ENCODE data around the gene FOXP1.
A peak's percentile ranks its signal among the peaks of the same experiment; 100 is the strongest.

Gene FOXP1

GRCh38 chr3:71318458-71318827, 265.1 kb downstream of the FOXP1 start:
- DNase-seq, result no peak

- peak; percentile 7 for DNase-seq
Observed at GRCh38 chr3:71317749-71318457, 265.6 kb downstream of the FOXP1 start.

GRCh38 chr3:71317140-71317539, 266.4 kb downstream of the FOXP1 start:
- DNase-seq, result no peak

GRCh38 chr3:71316066-71316777, 267.3 kb downstream of the FOXP1 start:
- no peak for DNase-seq

GRCh38 chr3:71315431-71315830, 268.1 kb downstream of the FOXP1 start:
- DNase-seq, result no peak

GRCh38 chr3:71313844-71314243, 269.7 kb downstream of the FOXP1 start:
- no peak for DNase-seq

GRCh38 chr3:71312461-71312860, 271.1 kb downstream of the FOXP1 start:
- DNase-seq, result no peak

GRCh38 chr3:71311661-71312046, 271.9 kb downstream of the FOXP1 start:
- no peak for DNase-seq

- no peak for DNase-seq
Observed at GRCh38 chr3:71310980-71311660, 272.4 kb downstream of the FOXP1 start.

GRCh38 chr3:71310359-71310979, 273.1 kb downstream of the FOXP1 start:
- no peak for DNase-seq

GRCh38 chr3:71309886-71310285, 273.6 kb downstream of the FOXP1 start:
- DNase-seq, result no peak

- DNase-seq, result peak; percentile 19
Observed at GRCh38 chr3:71309342-71309741, 274.2 kb downstream of the FOXP1 start.

- no peak for DNase-seq
Observed at GRCh38 chr3:71308836-71309235, 274.7 kb downstream of the FOXP1 start.

GRCh38 chr3:71307991-71308697, 275.4 kb downstream of the FOXP1 start:
- no peak for DNase-seq

- no peak for DNase-seq
Observed at GRCh38 chr3:71305231-71306206, 278.0 kb downstream of the FOXP1 start.

- no peak for DNase-seq
Observed at GRCh38 chr3:71304684-71305083, 278.8 kb downstream of the FOXP1 start.

- no peak for DNase-seq
Observed at GRCh38 chr3:71304247-71304646, 279.3 kb downstream of the FOXP1 start.

GRCh38 chr3:71303627-71304200, 279.8 kb downstream of the FOXP1 start:
- DNase-seq, result no peak

GRCh38 chr3:71302604-71303003, 280.9 kb downstream of the FOXP1 start:
- no peak for DNase-seq

- DNase-seq, result no peak
Observed at GRCh38 chr3:71300951-71301393, 282.6 kb downstream of the FOXP1 start.

GRCh38 chr3:71299160-71299559, 284.4 kb downstream of the FOXP1 start:
- DNase-seq, result no peak
